Measurements from ENCODE around the gene SULT1C4. TPM values are rescaled to one million over a fixed set of nuclear protein-coding genes. Genes with fewer than 3 reads are reported as not detected.
"Not testable (repeated sequence)": the region's sequence is repeated elsewhere in the genome, so short reads cannot be mapped to it uniquely, and the experiment has no call there.

SULT1C4 gene
- total RNA-seq, 4 donors from 2014 or later: 0.61 to 3.3 (median 2.4) TPM

GRCh38 chr2:108428286-108429009 lies 50.7 kb downstream of the SULT1C4 start:
- in situ Hi-C loops (cut with MboI; ENCODE audit: low sequenced_read_pairs in 4 of 4) (no loop called here), intact Hi-C loops (cut with DNase I; ENCODE audit: low total_unique reads) (no loop called here)
- DNase-seq: no peak
- Histone ChIP-seq H3K27ac (no peak overlapping the region), H3K36me3 (no peaks in the 10 kb centered on the region), H3K4me3 (no peak overlapping the region), H3K9me3 (no peaks in the 10 kb centered on the region), H3K27me3 (no peaks in the 10 kb centered on the region), H3K4me1 (no peaks in the 10 kb centered on the region)
- ATAC-seq: no peak
- TF ChIP-seq POLR2A (IDR thresholded peaks at IDR 0.05) (no peak), CTCF (IDR thresholded peaks at IDR 0.05 in 4 of 5, conservative IDR thresholded peaks at IDR 0.05 in 1 of 5) (no peak)

- DNase-seq; H3K27me3 ChIP-seq; in situ Hi-C loops (cut with MboI; ENCODE audit: low sequenced_read_pairs in 4 of 4); H3K27ac ChIP-seq; H3K4me1 ChIP-seq; H3K9me3 ChIP-seq; H3K4me3 ChIP-seq; intact Hi-C loops (cut with DNase I; ENCODE audit: low total_unique reads); ATAC-seq; H3K36me3 ChIP-seq: not testable (repeated sequence)
These were observed 57.8 kb downstream of the SULT1C4 start for GRCh38 chr2:108435578-108435977.

- intact Hi-C loops (cut with DNase I; ENCODE audit: low total_unique reads): no loop called here
- Histone ChIP-seq H3K27me3 (no peaks in the 10 kb centered on the region), H3K27ac (no peak overlapping the region), H3K4me3 (no peak overlapping the region), H3K36me3 (no peaks in the 10 kb centered on the region), H3K9me3 (no peaks in the 10 kb centered on the region), H3K4me1 (no peaks in the 10 kb centered on the region)
- TF ChIP-seq POLR2A (IDR thresholded peaks at IDR 0.05): no peak
- no peak for TF ChIP-seq CTCF (IDR thresholded peaks at IDR 0.05 in 4 of 5, conservative IDR thresholded peaks at IDR 0.05 in 1 of 5)
- DNase-seq: no peak
- in situ Hi-C loops (cut with MboI; ENCODE audit: low sequenced_read_pairs in 4 of 4): no loop called here
- ATAC-seq: no peak
These were observed 59.2 kb downstream of the SULT1C4 start for GRCh38 chr2:108436976-108437375.

Other genes starting within 250 kb of the SULT1C4 start
- not detected for gene SULT1C3, start 138.0 kb upstream of the SULT1C4 start, total RNA-seq
- 1 to 10 TPM in 1 of 4 donors, under 1 TPM in 1, not detected in 2; 0.10 to 3.2 TPM for gene SULT1C2, start 89.1 kb upstream of the SULT1C4 start, total RNA-seq
- gene GCC2, start 71.3 kb downstream of the SULT1C4 start, total RNA-seq: 10 to 100 TPM; 16.7 to 43.1 (median 19.3) TPM
- gene LIMS1, start 156.5 kb downstream of the SULT1C4 start, total RNA-seq: 100 to 1,000 TPM; 147 to 308 (median 224) TPM

Data from gastrocnemius medialis (tissue), 4 donors.